GM12801 (cell line): ENCODE results near the gene MGMT.

Experiments
- TF ChIP-seq, protein P1 (sequence below): IDR thresholded peaks from one replicate; pipeline ENCODE4 v1.5.1; 2011; ENCODE audit warnings: control low read depth; ENCODE audit not compliant: insufficient read length; ENCODE audit errors: extremely low read depth

Gene MGMT

DNA sequence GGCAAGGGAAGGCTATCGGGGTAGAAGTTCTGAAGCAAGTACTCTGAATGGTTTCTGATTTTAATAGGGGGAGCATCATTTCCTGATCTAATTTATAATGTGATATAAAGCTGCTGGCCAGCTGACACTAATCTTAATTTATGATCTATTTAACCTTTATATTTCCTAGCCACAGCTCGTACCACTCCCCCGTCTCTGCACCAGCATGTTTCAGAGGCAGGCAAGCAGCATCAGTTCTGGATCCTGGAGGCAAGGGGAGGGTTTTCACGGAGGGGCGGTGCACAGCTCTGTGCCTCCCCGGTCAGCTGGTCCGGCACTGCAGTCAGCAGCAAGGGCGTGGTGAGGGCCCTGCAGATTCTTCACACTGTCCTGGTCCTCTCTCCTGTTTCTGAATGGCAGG lies 30.0 kb downstream of the MGMT start:
- TF ChIP-seq, protein P1, sequence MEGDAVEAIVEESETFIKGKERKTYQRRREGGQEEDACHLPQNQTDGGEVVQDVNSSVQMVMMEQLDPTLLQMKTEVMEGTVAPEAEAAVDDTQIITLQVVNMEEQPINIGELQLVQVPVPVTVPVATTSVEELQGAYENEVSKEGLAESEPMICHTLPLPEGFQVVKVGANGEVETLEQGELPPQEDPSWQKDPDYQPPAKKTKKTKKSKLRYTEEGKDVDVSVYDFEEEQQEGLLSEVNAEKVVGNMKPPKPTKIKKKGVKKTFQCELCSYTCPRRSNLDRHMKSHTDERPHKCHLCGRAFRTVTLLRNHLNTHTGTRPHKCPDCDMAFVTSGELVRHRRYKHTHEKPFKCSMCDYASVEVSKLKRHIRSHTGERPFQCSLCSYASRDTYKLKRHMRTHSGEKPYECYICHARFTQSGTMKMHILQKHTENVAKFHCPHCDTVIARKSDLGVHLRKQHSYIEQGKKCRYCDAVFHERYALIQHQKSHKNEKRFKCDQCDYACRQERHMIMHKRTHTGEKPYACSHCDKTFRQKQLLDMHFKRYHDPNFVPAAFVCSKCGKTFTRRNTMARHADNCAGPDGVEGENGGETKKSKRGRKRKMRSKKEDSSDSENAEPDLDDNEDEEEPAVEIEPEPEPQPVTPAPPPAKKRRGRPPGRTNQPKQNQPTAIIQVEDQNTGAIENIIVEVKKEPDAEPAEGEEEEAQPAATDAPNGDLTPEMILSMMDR, result no peak

DNA sequence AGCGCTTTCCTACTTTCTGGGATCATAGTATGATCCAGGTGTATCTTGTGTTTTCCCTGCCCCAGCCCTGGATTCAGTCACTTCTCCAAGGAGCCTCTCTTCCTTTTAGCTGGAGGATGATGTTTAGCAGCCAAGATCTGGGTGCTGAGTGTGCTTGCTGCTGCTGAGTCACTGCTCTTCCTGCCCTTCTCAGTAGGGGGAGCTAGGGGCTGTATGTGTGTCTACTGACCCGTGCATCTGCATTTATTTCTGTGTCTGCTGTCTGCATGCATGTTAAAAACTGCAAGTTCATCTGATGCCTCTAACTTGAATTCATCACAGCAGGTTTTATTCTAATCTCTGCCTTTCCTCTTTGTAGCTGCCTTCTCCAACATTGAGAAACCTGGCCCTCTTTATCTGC lies 31.6 kb downstream of the MGMT start:
- TF ChIP-seq, protein P1, result no peak

DNA sequence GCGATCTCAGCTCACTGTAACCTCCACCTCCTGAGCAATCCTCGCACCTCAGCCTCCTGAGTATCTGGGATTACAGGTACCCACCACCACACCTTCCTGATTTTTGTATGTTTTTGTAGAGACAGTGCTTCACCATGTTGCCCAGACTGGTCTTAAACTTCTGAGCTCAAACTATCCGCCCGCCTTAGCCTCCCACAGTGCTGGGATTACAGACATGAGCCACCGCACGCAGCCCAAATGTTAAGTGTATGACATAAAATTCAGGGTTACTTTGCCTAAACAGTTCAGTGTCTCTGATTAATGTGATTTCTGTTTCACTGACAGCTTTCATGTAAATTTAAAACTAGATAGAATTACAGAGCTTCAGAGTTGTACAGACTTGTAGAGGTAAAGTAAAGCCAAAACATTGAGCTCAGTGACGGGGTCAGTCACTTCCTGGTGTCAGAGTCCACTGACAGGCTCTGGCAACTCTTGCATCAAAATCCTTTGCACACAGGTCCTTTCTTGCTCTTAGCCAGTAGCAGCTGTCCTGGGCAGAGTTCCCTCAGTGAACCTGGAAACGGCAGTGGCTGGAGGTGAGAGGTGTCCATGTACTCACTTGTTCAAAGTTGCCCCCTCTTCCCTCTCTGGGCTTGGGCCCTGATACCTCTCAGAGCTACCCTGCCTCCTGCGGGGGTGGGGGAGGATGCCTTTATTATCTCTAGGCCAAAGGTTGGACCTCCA lies 33.7 kb downstream of the MGMT start:
- TF ChIP-seq, protein P1, result no peak

DNA sequence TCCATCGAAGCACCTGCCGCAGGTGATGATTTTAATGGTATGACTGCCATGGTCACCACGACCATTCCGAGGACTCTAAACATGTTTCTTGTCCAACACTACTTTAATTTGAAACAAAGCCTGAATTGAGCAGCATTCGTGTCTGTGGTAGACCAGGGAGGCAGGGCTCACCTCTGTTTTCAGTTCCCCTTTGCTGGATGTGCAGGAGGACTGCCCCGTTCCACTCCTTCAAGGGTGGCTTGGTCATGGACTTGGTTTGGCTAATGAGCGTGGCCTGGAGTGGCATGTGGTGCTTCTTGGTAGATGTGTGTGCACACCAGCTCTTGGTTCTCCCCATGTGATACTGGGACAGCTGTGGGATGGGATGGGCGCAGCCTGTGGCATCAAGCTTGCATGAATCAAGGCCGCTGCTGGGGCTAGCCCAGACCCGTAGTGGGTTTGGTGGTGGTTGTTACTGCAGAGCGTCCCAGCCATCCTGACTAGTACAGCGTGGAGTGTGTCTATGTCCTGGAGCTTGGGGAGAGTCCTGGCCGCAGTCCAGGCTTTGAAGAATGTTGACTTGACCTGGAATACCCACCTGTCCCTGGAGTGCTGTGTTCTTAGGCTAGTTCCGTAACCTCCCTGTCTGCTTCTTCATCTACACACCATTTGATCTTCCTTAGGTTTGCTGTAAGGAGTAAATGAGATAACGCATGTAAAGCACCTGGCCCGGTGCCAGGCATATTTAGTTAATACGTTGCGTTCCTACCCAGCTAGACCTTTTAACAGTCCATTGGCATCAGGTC lies 34.8 kb downstream of the MGMT start:
- TF ChIP-seq, protein P1, result no peak

DNA sequence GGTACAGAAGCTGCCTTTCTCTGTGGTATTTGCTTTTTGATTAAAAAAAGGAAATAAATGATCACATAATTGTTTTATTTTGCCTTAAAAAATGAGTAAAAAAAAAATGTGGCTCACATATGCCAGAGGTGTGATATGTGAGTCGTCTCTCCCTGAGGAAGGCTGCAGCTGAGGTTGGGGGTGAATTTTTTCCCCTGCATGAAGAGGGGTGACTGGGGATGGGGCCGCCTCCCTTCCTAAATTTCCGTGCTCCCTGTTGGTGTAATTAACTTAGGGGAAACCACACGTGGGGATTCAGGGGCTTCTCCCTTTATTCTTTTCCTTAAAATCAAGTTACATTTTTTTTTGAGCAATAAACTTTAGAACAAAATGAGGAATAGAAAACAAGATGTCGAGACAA lies 35.4 kb downstream of the MGMT start:
- TF ChIP-seq, protein P1, result no peak

DNA sequence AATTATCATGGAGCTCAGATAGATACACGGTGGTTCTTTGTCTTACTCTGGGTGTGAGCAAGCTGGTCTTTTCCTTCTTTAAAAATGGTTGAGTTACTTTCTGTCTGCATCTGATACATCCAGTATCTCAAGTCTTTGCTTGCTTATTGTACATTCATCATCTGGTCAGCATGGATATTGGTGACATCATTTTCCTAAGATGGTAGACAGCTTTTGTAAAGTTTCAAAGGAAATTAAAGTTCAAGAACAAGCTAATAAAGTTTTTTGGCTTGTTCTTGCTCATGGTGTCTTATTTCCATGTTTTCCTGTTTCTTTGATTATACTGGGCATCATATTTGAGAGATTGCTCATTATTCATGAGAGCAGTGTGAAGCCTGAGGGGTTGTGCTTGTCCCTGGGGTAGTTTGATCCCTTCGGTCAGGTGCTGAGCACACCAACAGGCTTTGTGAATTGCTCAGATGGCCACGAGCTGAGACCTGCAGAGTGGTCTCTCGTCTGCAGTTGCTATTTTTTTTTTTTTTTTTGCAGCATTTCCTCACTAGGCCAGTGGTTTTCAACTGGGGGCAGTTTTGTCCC lies 38.5 kb downstream of the MGMT start:
- TF ChIP-seq, protein P1, result no peak

DNA sequence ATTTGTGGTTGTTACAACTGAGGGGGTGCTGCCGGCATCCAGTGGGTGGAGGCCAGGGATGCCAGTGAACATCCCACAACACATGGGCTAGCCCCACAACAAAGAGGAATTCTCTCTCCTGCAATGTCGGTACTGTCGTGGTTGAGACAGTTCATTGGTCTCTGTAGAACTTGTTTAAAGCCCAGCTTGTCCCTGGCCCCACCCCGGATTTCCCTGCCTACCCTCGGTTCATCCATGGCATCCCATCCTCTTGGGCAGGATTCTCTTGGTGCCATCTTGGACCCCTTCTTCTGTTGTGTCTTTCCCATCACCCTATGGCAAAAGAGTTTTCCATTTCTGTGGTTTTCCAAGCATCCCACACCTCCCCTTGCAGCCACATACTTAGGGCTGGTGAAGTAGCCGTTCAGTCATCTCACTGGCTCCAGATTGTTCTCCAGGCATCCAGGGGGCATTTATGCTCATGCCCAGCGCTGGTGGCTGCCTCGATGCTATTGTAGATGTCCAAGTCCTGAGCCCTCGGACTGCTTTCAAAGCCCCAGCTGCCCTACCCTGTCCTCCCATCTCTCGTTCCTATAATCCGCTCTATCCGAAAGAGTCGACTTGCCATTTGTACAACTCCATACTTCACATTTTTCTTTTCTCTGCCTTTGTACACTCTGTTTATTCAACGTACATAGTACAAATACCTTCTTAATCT lies 39.2 kb downstream of the MGMT start:
- TF ChIP-seq, protein P1, result no peak
